Measurements from ENCODE around the gene ATG9A. TPM values are rescaled to one million over a fixed set of nuclear protein-coding genes. Genes with fewer than 3 reads are reported as not detected.

The ATG9A gene
- total and polyA plus RNA-seq, 9 of the 15 experiments (the other 6 are each of a cell fraction or from before 2014, with no cell fraction given) = 0.25 to 65.6 (median 23.4) TPM

DNA sequence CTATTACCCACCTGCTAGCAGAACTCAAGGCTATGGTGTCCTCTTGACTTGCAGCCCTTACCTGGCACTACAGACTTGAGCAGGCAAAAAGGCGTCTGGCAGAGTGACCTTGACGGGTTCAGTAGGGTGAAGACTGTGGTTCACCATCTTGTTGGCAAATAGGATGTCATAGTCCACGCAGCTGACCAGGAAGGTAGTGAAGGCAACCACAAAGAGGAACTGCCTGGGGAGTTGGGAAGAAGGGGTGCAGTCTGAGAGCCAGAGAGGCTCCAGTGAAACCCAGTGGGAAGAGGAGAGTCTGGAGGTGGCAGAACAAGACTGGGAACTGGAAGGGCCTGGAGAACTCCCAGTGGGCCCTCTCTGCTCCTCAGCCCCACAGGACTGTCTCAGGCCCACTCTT lies 4.1 kb downstream of the ATG9A start:
- DNase-seq (ENCODE audit: extremely low read depth in 1 of 4, low spot score in 3 of 4) (no peak), ATAC-seq (no peak), FAIRE-seq (no peak)
- in situ Hi-C loops (cut with MboI) = no loop called here
- 92% methylated on average over 3 of the region's 3 CpGs for WGBS (ENCODE audit: insufficient coverage, low coverage, missing lambda C conversion rate)
- peaks cover 67% of the 10 kb centered on the region for H3K36me3 ChIP-seq (ENCODE audit: control insufficient read depth, insufficient read depth, low read length)
- peaks cover 9 to 24% of the 10 kb centered on the region in 2 experiments; a peak in 3 of 5 replicates for H3K4me1 ChIP-seq (replicated peaks in 1 of 2; ENCODE audit: control insufficient read depth in 2 of 2, insufficient read depth in 2 of 2, low read length in 2 of 2)
- intact Hi-C loops (cut with micrococcal nuclease) = loop anchor here (5.0 kb wide), 1 partner anchor 72 kb away; no protein-coding TSS in a partner anchor
- no peaks in the 10 kb centered on the region for H3K9me1 ChIP-seq (ENCODE audit: control insufficient read depth, insufficient read depth, low read length)
- TF ChIP-seq ZNF589 (CRISPR knock-in tag; IDR thresholded peaks at IDR 0.05; ENCODE audit: low read depth) = no peak
- no peak for TF ChIP-seq PPARD (CRISPR knock-in tag; IDR thresholded peaks at IDR 0.05)
- no peak for TF ChIP-seq RBM14 (IDR thresholded peaks at IDR 0.05; ENCODE audit: borderline replicate concordance, insufficient read depth, low read depth, low read length)
- TF ChIP-seq HLTF (IDR thresholded peaks at IDR 0.05) = no peak
- TF ChIP-seq ZNF311 (CRISPR knock-in tag; IDR thresholded peaks at IDR 0.05) = no peak
- 0 out of 2 replicates have a peak, but pooled peaks have one; percentile 27 for TF ChIP-seq SPI1 (IDR thresholded peaks at IDR 0.05; ENCODE audit: borderline replicate concordance, low read depth, low read length)
- H4K20me1 ChIP-seq (replicated peaks; ENCODE audit: control insufficient read depth, insufficient read depth, low read length) = no peaks in the 10 kb centered on the region
- no peaks in the 10 kb centered on the region for H3K27me3 ChIP-seq (ENCODE audit: control insufficient read depth in 2 of 2, insufficient read depth in 2 of 2, low read length in 2 of 2)
- H3K9me3 ChIP-seq (replicated peaks; ENCODE audit: control insufficient read depth, insufficient read depth, low read depth, low read length) = no peaks in the 10 kb centered on the region
- ChIA-PET POLR2A (no interaction called here), CTCF (ENCODE audit: low intra/inter-chr PET ratio) (no interaction called here)
- no peak overlapping the region; the same call in 2 of the 3 replicates for H3K27ac ChIP-seq (ENCODE audit: extremely low read depth, low read depth, low read length)
- peaks cover 34% of the 10 kb centered on the region for H3K79me2 ChIP-seq (ENCODE audit: control insufficient read depth, insufficient read depth, low read length)
- H3K4me3 ChIP-seq = no peak overlapping the region
- H3K4me2 ChIP-seq (ENCODE audit: insufficient read depth, low read length) = no peak overlapping the region
- H3K9ac ChIP-seq (ENCODE audit: insufficient read depth in 1 of 2, low read depth in 2 of 2, low read length in 2 of 2) = no peak overlapping the region; a peak in 1 of 4 replicates
- no TSS peak for BruUV-seq (replicated peaks)
- no peak overlapping the region for H2AFZ ChIP-seq (ENCODE audit: low read depth, low read length)
